Effector CD8-positive, alpha-beta T cell (primary cell): ENCODE results near the gene ZBTB49.

Source experiments
- DNase-seq: peaks from one replicate; lab custom pipeline; 2025; lab: John Stamatoyannopoulos, UW

The ZBTB49 gene

DNA sequence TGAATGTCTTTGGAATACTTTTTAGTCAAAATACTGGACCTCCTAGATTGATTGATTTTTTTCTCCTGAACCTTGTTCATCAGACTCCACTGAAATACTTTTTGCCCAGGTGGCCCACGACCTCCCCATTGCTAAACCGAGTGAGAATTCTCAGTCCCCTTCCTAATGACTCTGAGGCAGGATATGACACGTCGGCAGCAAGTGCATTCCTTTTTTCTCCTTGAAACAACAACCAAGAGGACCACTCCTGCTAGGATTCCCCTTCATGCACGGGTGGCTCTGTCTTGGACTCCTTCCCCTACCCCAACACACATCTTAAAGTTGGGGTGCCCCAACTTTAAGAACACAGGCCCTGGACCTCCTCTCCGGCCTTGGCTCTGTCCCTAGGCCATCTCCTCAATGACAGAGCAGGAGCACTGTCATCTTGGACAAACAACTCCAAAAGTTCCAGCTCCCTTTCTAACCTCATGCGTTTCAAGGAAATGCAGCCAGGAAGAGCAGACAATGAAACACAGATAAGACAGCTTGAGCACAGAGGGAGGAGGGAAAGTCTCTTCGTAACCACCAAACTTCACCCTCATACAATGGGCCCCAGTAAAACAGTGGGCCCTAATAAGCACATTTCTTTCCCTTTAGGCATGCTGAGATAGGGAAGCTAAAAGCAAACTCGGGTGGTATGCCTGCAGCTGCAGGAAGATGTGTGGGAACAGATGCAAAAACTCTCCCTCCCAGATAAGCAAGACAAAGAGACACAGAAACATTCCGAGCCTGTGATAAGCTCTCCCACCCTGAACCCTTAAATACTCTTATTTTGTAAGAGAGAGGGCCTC is 33.9 kb downstream of the ZBTB49 start:
- no peak for DNase-seq

DNA sequence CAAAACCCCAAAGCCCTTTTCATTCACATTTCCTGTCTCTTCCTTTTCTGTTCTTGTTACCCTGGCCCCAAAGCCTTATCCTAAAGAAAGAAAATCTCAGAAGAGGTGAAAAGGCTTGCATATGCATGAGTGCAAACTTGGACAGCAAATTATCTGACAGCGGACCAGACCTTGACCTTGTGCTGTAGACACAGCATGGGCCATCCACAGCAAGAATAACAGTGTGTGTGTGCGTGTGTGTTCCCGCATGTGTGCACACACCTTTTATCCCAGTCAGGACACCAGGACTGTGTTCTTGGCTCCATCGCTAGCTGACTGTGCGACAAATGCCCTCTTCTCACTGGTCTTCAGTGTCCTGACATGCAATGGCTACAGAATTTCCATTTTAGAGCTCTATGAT is 35.3 kb downstream of the ZBTB49 start:
- no peak for DNase-seq

DNA sequence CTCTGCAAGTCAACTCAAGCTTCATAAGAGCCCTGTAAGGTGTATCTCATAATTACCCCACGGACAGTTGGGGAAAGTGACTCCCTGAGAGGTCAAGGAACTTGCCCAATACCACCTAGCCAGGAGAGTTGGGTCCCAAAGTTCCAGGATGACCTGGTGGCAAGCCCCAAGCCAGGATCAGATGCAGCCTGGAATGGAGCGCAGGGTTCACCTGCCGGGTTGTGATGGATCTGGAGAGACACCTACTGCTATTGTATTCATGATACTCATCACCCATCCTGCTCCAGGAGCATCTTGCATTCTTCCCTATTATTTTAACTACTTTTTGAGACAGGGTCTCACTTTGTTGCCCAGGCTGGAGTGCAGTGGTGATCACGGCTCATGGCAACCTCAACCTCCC is 36.1 kb downstream of the ZBTB49 start:
- DNase-seq, result no peak

DNA sequence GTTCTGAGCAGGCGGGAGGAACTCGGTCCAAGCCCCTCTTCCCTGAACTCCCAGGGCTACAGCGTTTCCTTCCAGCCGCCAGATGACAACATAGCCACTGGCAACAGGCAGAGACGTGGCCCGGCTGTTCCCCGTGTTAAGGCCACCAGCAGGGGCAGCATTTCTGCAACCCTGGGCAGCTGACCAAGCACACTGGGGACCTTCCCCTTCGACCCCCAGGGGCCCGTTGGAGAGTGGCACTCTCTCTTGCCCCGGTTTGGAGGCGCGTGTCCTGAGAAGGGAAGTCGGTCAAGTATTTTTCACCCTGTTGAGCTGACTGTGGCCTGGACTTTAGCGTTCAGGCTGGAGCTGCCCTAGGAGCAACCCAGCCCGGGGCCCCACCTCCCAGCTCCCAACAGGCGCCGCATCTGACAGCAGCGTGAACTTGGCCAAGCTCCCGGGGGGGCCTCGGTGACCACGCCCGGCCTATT is 37.6 kb downstream of the ZBTB49 start:
- no peak for DNase-seq

DNA sequence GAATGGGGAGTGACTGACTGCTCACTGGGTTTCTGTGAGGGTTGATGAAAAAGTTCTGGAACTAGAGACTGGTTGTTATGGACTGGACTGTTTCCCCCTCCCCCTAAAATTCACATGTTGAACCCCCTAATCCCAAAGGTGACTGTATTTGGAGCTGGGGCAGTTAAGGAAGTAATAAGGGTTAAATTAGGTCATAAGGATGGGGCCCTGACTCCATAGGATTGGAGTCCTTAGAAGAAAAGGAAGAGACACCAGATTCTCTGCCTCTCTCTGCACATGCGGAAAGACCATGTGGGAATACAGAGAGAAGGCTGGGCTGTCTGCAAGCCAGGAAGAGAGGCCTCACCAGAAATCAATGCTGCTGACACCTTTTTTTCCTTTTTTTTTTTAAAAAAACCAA is 38.2 kb downstream of the ZBTB49 start:
- no peak for DNase-seq

DNA sequence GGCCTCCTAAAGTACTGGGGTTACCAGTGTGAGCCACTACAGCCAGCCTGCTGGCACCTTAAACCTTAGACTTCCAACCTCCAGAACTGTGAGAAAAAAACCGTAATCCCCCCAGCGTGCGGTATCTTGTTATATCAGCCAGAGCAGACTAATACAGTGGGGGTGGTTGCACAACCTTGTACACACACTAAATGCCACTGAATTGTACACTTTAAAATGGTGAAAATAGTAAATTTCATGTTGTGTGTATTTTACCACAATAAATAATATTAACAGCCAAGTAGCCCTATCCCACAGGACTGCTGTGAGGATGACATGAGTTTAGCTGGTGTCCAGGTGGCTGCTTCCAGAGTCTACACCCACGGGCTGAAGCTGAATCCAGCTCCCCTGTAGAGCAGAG is 38.8 kb downstream of the ZBTB49 start:
- DNase-seq, result no peak

DNA sequence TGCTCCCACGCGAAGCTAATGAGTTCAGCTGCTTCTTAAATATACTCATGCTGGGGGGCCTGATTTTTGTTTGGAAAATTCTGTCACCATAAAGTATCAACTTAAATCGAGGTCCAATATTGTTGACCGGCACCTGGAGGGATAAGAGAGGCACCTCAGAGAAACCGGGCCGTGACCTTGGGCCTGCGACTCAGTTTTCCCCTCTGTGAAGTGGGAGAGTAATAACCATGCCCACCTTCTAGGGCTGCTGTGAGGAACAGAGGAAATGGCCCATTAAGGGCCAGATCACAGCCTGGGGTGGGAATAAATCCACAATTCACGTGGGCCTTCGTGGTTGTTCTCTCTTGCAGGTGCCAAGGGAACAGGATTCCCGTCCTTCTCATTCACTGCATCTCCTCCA is 39.4 kb downstream of the ZBTB49 start:
- DNase-seq, result no peak

DNA sequence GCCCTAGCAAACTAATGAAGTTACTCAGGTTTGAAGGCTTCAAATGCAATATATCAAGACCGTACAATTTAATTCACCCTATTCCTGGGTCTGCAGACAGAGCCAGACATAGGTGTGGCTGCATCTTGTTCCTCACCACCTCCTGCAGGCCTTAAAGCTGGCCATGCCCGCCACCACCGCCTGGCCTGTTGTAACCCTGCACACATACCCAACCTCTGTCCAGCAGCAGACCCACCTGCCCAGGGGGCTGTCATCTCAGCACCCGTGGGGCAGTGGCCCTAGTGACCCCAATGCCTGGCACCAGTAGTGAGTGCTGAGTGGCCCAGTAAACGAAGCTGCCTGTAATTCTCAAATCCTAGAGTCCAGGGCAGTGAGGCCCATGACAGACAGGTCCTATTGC is 40.7 kb downstream of the ZBTB49 start:
- no peak for DNase-seq

DNA sequence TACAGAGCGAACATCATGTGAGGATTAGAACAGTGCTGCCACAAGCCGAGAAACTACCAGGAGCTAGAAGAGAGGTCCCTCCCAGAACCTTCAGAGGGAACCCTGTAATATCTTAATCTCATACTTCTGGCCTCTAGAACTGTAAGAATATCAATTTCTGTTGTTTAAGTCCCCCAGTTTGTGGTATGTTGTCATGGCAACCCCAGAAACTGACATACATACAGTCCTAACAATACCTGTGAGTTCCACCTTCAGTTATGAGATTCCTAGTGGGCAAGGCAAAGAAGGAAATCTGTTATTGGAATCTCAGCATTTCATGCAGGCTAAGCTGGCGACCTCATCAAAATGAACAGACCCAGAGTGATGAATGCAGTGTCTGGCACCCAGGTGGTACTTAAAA is 42.5 kb downstream of the ZBTB49 start:
- DNase-seq, result no peak

DNA sequence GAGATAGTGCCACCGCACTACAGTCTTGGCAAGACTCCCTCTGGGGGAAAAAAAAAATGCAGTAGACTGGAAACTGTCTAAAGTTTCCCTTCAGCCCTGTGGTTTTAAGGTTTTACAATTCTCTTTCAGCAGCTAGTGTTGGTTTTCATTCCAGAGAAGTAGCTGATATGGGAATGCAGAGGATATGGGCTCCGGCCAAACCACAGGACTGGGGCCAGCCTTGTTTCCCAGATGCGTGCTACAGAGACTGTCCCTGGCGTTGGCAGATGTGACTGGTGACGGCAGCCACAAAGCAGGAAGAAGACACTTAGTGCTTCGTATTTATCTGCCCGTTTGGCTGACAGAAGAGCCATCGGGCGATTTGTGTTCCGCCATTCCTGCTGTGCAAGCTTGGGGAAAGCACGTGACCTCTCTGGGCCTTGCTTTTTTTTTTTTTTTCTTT is 43.2 kb downstream of the ZBTB49 start:
- DNase-seq, result no peak

DNA sequence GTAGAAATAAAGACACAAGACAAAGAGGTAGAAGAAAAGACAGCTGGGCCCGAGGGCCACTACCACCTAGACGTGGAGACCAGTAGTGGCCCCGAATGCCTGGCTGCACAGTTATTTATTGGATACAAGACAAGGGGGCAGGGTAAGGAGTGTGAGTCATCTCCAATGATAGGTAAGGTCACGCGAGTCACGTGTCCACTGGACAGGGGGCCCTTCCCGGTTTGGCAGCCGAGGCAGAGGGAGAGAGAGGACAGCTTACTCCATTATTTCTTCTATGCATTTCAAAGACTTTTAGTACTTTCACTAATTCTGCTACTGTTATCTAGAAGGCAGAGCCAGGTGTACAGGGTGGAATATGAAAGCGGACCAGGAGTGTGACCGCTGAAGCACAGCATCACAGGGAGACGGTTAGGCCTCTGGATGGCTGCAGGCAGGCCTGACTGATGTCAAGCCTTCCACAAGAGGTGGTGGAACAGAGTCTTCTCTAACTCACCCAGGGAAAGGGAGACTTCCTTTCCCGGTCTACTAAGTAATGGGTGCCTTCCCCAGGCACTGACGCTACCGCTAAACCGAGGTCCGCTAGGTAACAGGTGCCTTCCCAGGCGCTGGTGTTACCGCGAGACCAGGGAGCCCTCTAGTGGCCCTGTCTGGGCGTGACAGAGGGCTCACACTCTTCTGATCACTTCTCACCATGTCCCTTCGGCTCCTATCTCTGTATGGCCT is 44.9 kb downstream of the ZBTB49 start:
- peak; percentile 61 for DNase-seq

DNA sequence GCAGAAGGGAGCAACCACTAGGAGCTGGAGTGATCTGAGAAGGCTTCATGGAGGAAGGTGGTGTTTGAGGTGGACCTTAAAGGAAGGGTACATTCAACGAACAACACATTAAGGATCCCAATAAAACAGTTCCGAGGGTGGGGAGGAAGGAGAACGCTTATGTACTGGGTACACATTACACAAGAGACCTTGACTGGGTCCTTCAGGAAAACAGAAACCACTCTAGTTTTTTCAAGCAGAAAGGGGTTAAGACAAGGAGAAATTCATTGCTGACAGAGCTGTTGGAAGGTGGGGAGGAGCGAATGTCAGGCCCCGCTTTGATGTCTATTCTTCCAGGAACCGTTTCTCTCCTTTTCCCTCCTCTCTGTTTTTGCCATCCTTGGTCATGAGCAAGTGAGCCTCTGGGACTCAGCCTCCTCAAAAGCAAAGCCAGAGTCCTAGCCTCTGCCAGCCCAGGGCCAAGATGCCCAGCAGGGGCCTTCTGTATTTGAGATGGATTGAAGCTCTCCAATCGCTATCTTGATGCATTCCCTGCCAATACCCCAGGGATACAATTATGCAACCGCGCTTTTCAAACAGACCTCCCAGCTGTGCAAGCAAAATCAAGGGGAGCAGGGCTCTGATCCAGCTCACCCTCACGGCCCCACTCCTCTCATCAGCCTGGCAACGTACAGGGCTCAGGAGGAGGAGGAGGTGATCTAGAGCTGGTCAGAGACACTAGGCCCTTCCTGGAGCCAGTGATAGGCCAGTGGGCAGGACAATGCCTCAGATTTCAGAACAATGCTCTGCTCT is 48.4 kb downstream of the ZBTB49 start:
- no peak for DNase-seq

DNA sequence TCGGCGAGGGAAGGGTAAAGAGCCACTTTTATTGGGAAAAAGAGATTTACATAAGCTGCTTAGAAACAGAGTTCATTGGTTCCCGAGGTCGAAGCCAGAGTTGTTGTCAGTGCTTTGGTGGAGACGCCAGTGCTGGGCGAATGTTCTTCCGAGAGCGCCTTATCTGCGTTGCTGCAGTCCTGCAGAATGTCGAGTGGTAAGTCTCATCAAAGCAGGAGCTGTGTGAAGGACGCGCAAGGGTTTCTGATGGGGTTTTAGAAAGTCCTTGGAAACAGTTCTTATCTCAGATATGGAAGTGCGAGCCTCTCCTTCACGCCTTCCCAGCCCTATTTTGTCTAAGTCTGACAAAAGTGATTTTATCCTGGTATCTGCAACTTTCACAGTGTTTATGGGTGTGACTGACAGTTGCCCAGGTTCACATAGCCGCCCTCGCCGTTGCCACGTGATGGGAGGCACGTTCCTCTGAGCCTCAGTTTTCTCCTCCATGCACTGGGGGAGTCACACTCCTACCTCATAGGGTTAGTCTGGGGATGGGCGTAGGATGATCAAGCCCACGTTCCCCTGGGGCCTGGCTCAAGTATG is 49.5 kb downstream of the ZBTB49 start:
- no peak for DNase-seq

DNA sequence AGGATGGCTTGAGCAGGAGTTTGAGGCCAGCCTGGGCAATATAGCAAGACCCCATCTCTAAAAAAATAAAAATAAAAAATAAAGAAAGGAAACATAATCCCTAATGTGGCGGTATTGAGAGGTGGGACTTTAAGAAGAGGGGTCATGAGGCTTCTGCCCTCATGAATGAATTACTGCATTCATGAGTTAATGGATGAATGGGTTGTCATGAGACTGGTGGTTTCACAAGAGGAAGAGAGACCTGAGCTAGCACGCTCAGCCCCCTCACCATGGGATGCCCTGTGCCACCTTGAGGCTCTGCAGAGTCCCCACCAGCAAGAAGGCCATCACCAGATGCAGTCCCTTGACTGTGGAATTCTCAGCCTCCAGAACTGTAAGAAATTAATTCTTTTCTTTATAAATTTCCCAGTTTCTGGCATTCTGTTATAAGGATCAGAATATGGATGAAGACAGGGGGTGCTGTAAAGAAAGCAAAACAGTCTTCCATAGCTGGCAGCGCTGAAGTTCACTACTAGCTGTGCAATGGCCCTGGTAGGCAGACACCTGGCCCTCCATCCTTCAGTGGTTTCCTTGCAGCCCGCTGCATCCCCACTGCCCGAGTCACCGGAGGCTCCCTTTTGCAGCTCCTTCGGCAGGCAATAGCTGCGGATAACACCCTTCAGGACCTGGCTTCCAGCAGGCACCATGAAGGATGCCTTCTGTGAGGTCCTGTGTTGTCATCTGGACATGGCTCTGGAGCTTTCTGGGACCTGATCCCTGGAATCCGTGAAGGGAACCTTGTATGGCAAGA is 52.0 kb downstream of the ZBTB49 start:
- DNase-seq, result no peak

DNA sequence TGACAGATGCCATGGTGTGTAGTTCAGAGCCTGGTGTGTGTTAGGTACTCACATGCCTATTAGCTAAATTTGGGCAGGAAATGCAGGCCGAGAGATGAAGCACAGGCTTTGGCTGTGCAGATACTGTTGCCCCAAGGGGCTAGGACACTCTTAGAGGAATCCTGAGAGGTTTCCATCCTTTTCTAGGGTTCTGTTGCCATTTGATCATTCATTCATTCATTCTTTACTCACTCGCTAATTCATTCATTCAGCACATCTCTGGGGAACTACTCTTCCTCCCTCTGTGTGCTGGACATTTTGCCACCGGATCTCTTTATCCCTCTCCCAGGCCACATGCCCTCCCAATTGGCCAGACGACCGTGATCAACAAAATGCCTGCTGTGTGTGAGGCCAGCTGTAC is 53.0 kb downstream of the ZBTB49 start:
- DNase-seq, result no peak

DNA sequence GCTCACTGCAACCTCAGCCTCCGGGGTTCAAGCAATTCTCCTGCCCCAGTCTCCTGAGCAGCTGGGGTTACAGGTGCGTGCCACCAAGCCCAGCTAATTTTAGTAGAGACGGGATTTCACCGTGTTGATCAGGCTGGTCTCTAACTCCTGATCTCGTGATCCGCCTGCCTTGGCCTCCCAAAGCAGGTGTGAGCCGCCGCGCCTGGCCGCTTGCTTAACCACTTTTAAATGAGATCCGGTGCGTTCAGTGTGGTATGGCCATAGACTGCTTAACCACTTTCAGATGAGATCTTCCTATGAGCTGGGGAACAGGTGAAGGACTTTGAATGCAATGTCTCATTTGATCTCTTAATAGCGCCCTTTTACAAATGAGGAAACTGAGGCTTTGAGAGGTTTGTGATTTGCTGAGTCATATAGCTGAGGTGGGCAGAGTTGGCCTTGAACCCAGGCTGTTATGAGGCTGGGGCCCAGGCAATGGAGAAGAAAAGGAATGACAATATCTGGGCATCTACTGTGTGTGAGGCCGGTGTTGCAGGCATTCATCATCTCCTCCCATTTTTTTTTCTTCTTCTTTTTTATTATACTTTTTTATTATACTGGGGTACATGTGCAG is 55.0 kb downstream of the ZBTB49 start:
- no peak for DNase-seq

DNA sequence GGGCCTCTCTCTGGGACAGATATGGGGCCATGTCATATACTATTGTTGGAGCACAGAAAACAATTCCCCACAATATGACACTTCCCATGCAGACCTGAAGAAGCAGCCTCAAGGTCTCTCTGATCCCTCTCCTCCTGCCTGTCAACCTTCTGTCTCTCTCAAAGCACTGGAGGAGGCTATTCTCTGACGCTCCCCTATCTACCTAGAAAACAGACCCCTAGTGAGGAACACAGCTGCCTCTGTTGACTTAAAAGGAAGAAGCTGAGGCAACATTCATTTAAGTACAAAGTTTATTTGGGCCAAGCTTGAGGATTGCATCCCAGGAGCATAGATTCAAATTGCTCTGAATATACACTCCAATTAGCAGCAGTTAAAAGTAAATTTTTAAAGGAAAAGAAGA is 57.5 kb downstream of the ZBTB49 start:
- DNase-seq, result no peak

DNA sequence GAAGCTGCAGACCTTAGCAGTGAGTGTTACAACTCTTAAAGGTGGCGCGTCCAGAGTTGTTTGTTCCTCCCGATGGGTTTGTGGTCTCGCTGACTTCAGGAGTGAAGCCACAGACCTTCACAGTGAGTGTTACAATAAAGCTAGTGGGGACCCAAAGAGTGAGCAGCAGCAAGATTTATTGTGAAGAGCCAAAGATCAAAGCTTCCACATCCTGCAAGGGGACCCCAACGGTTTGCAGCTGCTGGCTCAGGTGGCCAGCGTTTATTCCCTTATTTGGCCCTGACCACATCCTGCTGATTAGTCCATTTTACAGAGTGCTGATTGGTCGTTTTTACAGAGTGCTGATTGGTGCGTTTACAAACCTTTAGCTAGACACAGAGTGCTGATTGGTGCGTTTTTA is 58.5 kb downstream of the ZBTB49 start:
- DNase-seq, result peak; percentile 10

DNA sequence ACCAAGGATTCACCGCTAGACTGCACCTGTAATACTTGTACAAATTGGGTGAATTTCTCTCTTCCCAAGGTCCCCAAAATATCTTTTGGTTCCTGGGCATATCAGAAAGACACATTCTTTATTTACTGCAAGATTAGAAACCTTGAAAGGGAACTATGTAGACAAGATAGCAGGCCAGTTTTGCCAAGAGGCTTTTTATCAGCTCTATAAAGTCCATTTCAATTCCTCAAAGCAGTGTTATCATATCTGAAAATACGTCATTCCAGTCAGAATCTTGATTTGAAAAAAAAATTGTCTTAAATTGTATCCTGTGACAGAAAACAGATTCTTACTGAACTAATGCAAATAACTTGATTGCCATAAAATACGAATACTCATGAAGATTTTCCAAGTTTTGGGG is 59.8 kb downstream of the ZBTB49 start:
- no peak for DNase-seq

DNA sequence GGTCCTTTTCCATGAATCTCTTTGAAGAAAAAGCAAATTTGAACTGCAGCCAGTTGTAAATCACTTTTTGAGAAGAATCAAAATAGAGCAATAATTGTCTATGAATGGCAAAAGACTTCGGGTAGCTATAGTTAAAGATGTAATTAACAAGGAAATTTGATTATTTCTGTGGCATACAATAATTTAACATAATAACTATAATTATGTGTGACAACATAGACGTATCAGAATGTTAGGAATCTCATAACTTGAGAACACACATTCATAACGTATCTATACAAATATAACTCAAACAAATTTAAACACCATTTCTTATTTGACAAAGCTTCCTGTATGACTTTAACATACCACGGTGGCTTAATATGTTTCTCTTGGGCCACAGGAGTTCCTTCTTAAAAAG is 60.9 kb downstream of the ZBTB49 start:
- no peak for DNase-seq

DNA sequence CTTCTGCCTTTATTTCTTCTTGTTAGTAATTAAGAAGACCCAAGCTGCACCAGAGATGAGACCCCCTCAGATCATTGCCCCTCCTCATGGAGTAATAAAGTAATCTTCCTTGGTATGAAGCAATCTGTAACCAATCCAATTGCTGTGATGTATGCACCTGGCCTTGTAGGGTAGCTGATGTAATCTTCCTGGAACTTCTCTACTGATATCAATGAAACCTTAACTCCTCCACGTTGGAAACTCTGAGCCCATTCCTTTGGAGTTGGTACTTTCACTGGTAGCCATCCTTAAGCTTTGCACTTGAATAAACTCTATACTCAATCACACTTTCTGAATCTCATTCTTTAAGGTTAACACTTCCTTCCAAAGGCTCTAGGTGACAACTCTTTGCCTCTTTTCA is 65.3 kb downstream of the ZBTB49 start:
- DNase-seq, result no peak
